Measurements from ENCODE around the gene SLC22A4.

The SLC22A4 gene

GRCh38 chr5:132262882-132263547, 31.2 kb upstream of the SLC22A4 start:
- TF ChIP-seq, protein P1, sequence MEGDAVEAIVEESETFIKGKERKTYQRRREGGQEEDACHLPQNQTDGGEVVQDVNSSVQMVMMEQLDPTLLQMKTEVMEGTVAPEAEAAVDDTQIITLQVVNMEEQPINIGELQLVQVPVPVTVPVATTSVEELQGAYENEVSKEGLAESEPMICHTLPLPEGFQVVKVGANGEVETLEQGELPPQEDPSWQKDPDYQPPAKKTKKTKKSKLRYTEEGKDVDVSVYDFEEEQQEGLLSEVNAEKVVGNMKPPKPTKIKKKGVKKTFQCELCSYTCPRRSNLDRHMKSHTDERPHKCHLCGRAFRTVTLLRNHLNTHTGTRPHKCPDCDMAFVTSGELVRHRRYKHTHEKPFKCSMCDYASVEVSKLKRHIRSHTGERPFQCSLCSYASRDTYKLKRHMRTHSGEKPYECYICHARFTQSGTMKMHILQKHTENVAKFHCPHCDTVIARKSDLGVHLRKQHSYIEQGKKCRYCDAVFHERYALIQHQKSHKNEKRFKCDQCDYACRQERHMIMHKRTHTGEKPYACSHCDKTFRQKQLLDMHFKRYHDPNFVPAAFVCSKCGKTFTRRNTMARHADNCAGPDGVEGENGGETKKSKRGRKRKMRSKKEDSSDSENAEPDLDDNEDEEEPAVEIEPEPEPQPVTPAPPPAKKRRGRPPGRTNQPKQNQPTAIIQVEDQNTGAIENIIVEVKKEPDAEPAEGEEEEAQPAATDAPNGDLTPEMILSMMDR (IDR thresholded peaks at IDR 0.05; ENCODE audit: borderline replicate concordance, control extremely low read depth, extremely low read depth, insufficient read depth, missing control alignments) = no peak
- in situ Hi-C loops (cut with MboI; ENCODE audit: low sequenced_read_pairs, unreplicated experiment) = no loop called here
- DNase-seq (ENCODE audit: low spot score) = peak; percentile 6

DNA sequence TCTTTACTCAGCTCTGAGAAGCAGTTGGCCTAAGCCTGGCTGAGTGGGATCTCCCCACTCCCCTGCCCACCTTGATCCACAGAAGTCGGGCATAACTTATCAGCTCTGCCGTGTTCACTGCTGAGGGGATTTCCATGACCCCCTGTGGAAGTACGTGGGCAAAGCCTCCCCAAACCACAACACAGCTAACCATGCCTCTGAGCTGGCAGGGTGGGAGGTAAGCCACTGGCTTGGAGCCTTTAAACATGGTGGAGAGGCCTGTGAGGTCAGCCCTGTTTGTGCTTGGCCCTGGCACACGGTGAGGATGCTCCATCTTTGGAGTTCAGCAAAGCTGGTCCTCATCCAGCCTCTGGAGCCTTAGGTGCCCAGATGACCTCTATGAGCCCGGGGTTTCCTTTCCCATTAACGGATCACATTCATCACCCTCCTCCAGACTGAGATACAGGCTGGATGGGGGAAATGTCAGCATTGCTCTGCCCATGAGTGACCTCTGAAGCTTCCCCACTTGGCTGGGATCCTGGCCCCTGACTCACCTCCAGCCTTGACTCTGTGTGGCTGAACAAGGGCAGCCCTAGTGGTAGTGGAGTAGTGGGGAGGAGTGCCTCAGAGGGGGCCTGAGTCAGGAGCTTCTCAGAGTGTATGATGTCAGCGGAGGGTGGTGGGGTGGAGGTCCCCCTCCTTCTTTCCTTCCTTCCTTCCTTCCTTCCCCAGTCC, 30.5 kb upstream of the SLC22A4 start:
- TF ChIP-seq, protein P1 (IDR thresholded peaks at IDR 0.05; ENCODE audit: borderline replicate concordance, control extremely low read depth, extremely low read depth, insufficient read depth, missing control alignments) = no peak
- in situ Hi-C loops (cut with MboI; ENCODE audit: low sequenced_read_pairs, unreplicated experiment) = no loop called here
- peak; percentile 26 for DNase-seq (ENCODE audit: low spot score)

DNA sequence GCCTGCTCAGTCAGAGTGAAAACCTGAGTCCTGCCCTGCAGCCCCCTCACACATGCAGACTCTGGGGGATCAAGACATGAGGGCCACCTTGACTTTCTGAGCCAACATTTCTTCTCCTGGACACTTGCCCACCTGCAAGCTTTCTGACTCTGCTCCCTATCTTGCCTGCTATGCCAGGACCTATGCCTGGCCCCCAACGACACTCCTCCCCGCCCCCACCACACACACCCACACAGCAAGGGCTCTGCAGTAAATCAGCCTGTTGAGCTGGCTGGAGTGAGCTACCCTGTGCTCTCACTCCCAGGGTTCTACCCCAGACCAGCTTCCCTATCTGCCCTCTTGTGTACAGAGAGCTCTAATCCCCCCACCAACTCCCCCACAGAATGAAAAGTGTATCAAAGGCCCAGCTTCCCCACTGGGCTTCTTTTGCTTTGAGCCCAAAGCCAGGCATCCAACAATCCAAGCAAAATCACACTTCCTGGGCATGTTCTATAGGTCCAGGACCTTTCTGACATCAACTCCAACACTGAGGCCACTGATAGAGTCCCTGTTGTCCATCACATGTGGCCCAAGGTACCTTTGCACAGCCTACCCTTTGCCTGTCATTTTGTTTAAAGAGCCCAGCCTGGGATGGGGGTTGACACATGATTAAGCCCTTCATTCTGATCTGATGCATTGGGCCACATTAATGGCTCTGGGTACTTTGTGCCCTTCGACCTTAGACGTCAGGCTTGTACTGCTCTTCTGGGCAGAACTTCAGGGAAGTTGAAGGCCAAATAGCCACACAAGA, 29.5 kb upstream of the SLC22A4 start:
- peak; percentile 22 for DNase-seq (ENCODE audit: low spot score)
- in situ Hi-C loops (cut with MboI; ENCODE audit: low sequenced_read_pairs, unreplicated experiment) = no loop called here
- TF ChIP-seq, protein P1 (IDR thresholded peaks at IDR 0.05; ENCODE audit: borderline replicate concordance, control extremely low read depth, extremely low read depth, insufficient read depth, missing control alignments) = no peak

DNA sequence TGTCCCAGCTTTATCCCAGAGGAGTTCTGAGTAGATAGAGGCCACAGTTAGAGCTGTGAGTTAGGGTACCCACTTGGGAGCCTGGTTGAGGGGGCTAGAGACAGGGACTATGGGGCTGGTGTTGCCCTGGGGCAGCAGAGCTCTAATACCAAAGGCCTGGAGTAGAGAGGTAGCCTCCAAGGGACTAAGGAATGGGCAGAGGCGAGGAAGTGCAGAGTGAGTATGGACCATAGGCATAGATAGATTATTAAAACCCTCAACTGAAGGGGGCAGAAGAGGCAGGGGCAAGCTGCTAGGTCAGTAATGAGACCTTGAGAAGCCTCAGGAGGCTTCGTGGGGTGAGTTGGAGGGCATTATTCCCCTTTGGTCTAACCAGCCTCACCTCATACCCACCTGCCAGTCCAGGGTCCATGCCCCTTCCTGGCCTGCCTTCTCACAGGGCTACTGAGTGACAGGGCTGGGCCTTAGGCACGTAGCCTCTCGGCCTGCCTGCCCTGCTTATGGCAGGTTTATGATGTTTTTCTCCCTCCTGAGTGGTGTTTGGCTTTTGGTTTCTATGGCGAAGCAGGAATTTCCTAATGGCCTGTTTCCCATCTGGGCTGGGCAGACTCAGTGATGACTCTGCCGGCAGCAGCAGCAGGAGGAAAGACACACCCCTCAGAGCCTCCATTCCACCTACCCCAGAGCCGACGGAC, 28.7 kb upstream of the SLC22A4 start:
- in situ Hi-C loops (cut with MboI; ENCODE audit: low sequenced_read_pairs, unreplicated experiment) = no loop called here
- DNase-seq (ENCODE audit: low spot score) = peak; percentile 13
- TF ChIP-seq, protein P1 (IDR thresholded peaks at IDR 0.05; ENCODE audit: borderline replicate concordance, control extremely low read depth, extremely low read depth, insufficient read depth, missing control alignments) = no peak

DNA sequence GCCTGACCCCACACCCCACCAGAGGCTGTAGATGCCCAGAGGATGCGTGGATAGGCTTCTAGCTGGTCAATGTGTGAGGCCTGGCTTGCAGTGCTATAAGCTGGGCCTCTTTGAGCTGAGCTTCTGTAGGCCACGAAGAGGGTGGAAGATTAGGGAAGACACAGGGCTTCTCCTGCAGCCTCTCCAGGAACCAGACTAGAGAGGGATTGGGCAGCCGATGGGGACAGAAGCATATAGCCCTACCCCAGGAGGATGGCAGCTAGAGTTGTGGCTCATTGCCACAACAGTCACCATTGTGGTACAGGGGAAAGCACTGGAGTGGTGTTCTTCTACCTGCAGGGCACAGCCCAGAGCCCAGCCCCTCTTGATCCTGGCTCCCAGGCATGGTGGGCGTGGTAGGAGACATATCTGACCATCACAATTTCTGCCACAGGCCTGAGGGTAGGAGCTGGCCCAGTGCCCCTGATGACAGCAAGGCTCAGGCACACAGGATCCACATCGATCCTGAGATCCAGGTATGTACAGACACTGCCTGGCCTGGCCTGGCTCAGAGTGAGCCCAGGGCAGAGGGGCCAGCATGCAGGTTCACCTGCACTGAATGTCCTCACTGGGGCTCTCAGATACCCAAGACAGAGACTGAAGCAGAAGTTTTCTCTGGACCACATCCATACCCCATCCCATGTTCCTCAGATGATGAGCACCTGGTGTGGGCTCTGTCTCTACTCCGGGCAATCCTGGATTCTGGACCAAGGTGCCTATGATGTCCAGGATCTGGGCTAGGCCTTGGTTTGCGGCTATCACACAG, 28.0 kb upstream of the SLC22A4 start:
- peak; percentile 13 for DNase-seq (ENCODE audit: low spot score)
- TF ChIP-seq, protein P1 (IDR thresholded peaks at IDR 0.05; ENCODE audit: borderline replicate concordance, control extremely low read depth, extremely low read depth, insufficient read depth, missing control alignments) = no peak
- in situ Hi-C loops (cut with MboI; ENCODE audit: low sequenced_read_pairs, unreplicated experiment) = no loop called here
